Stimulated activated CD4-positive, alpha-beta T cell treated with anti-CD3 and anti-CD28 coated beads, Interleukin-4, amount 100 ng/mL, for 48 hours (primary cell): ENCODE data around the gene DISC1.
A peak's percentile ranks its signal among the peaks of the same experiment; 100 is the strongest.
"Not testable (repeated sequence)": the region's sequence is repeated elsewhere in the genome, so short reads cannot be mapped to it uniquely, and the experiment has no call there.

Experiments
- DNase-seq, 2 donors: peaks; one replicate each; pipeline ENCODE4 v3.0.0-alpha.2; 2020; ENCODE audit warnings: low read depth in 2 of 2

Gene DISC1

DNA sequence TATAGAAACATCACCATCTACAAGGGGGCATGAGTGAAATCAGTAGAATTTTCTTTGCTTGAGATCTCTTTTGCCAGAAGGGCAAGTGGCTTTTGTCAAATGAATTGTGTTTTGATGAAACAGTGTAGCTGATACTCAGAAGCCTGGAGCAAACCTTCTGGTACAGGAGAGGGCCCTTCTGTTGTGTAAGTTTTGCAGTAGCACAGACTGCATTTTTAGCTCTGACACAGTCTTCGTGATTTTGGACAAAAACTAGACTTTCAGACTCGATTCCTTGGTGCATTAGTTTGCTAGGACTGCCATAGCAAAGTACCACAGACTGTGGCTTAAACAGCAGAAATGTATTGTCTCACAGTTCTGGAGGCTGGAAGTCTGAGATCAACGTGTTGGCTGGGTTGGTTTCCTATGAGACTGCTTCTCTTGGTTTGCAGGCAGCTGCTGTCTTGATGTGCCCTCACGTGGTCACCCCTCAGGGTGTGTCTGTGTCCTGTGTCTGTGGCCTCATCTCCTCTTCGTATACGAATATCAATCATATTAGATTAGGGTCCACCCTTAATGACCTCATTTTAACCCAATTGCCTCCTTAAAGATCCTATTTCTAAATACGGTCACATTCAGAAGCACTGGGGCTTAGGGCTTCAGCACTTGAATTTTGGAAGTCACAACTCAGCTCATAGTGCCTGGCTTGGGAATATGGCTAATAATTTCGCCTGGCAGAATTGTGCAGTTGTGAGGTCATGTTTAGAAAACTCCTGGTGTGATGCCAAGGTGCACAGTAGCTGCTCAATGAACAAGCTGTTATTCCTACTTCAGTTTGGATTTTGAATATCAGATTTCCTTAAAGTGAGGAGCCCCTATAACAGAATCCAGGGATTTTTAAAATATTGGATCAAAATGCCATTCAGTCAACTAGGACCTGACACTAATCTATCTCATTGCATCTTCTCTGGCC, 21.2 kb upstream of the DISC1 start:
- no peak for DNase-seq

DNA sequence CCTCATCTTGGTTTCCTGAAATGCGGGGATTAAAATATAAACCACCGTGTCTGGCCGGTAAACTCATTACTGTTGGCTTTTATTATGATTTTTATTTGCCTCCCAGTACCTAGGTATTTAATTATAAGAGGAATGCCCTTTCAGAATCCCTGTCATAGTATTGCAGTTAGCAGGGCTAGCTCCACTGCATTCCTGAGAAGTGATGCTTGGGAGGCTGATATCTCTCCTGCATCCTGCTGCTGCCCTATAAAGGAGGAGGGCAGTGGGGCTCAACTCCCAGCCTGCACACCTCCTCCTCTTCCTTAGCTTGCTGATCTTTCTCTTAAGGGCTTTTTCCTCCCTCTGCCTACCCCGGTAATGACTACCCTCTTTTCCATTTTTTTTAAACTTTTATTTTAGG, 19.9 kb upstream of the DISC1 start:
- no peak for DNase-seq

DNA sequence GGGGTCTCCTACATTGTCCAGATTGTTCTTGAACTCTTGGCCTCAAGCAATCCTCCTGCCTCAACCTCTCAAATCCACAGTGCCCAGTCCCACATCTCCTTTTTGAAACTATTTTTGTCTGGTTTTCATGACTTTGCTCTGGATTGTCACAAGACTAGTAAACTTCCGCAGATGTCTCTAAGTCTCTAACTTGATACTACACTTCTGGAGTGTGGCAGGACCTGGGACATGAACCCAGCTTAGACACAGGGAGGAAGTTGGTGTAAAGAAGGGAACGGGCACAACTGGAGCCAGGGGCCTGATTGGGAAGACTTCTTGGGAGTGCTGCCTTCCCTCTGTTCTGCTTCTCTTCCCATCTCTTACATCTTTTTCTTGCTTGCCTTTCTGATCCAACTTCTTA, 16.2 kb upstream of the DISC1 start:
- no peak for DNase-seq

DNA sequence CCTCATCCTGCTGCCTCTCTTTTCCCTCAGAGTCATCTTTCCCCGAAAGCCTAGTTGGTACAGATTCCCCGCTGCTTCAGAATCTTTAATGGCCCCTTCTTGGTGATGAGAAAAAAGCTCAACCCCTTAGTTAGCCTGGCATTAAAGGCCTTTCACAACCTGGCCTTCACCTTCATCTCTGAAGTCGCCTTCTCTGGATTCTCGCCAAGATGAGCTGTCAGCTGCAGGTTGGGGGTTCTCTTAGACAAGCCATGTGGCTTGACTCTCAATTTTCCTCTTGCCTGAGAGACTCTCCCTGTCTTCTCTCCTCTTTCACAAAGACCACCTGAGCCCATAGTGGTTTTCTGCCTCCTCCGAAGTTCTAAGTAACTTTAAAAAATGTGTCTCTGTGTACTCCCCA, 15.5 kb upstream of the DISC1 start:
- no peak for DNase-seq

DNA sequence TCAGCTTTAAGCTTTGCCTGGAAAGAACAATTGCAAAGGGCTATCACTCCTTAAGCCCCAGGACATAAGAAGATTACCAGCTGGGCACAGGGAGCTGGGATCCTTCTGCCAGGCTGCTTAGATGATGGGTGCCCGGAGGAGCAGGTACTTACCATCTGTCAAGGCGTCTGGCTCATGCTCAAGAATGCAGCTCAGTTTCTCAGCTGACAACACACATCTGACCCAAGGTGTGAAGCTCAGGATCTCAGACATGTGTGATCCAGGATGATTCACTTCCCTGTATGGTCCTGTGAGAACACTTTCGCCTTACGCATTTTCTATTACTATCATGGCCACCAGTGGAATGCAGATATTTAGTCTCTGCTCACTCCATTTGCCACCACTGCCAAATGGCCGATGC, 14.7 kb upstream of the DISC1 start:
- no peak for DNase-seq

DNA sequence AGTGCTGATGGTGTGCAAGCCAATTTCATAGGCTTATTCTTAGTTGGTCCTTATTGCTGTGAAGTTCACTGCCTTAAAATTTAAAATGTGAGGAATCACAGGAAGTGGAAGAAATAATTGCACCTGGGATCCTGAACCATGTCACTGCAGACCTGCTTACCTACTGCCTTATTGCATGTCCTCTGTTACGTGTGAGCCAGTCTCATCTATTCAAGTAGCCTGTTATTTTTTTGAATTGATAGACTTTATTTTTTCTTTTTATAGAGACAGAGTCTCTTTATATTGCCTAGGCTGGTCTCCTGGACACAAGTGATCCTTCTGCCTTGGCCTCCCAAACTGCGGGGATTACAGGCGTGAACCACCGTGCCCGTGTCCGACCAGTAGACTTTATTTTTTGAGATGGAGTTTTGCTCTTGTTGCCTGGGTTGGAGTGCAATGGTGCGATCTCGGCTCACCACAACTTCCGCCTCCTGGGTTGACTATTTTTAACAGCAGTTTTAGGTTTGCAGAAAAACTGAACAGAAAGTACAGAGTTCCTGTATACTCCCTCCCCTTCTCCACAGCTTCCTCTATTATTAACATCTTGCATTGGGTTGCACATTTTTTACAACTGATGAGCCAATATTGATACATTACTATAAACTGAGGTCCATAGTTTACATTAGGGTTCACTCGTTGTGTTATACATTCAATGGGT, 14.0 kb upstream of the DISC1 start:
- peak; percentile 12 to 28 for DNase-seq

DNA sequence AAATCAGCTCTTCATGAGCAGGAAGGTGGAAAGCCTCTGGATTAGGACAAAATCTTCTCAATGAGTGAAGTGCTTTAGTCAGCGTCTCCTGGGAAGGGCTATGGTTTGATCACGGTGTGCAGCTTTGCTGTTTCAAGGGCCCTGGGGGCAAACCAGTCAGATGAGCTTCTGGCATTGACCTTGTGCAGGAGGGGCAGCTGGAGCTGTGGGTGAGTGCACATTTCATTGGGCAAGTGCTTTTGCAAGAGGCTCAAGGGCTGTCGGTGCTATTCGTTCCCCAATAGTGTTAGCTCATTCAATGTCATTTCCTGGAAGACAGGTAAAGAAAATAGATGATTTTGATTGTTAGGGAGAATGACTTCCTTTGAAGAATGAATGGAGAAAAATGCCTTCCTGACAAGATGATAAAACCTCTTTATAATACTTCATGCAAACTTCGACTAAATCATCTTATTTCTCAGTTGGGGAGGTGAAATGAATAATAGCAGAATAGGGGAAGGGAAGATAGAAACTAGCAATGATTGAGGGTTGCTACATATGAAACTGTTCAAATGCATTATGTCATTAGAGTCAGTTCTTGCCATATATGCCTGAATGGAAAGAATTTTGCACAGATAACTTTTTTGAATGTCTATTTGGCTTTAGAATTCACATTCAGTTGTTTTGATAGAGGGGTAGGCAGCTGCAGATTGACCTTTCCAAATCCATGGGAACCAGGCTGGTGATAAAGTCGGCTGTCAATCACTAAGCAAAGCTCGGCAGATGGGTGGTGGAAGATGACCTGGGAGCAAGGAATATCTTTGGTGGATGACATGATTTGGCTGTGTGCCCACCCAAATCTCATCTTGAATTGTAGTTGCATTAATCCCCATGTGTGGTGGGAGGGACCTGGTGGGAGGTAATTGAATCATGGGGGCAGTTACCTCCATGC, 12.9 kb upstream of the DISC1 start:
- DNase-seq, result no peak

DNA sequence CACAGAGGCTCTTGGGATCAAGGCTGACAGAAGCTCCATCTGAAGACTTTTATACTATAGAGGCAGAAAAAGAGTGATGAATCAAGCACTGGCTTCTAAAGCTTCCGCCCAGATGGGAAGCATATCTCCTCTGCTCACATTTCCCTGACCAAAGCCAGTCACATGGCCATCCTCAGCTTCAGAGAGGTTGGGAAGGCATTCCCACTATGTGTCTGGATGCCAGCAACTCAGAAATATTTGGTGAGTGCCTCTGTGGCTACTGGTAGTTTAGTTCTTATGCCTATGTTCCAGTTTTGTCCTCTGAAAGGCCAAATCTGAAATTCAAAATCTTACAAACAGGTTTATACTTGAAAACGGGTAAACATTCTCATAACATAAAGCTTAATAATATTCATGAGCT, 9.9 kb upstream of the DISC1 start:
- no peak for DNase-seq

DNA sequence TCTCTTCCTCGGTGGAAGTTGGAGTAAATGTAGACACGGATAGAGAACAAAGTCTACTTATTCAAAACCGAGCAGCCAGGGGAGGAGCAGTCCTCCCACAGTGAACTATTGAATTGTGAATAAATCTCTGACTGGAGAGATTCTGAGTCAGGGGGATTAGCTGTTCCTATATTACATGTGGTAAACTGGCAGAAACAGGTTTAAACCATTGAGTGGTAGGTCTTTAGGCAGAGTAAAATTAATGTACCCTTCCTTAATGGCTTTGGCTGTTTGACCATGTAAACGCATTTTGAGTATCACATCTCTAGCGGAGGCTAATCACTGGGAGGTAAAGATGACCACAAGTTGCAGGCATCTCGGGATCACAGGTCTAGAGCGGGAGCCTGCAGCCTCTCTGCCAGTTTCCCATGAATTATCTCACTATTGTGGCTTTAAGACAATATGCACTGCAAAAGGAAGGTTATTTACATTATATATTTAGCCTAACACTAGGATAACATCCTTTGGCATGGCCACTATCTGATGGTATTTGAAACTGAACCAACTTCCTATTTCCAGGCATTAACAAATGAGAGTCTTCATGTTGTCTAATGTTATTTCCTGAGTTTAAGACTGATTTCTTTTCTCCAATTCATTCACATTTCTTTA, 7.9 kb upstream of the DISC1 start:
- DNase-seq, result no peak

DNA sequence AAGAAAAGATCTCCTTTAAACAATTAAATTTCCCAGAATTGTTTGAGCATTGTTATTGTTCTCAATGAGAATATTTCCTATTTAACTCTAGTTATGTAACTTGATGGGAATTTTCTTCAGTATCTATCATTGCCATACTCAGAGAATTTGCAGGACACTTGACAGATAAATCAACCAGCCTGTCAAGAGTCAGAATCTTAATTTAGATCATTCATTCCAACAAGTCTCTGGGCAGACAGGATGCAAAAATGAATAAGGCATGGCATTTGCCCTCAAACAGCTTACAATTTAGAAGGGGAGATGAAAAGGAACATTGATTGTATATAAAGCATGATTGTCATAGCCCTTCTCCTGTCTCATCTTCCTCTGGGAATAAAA, 7.3 kb upstream of the DISC1 start:
- DNase-seq, result no peak

DNA sequence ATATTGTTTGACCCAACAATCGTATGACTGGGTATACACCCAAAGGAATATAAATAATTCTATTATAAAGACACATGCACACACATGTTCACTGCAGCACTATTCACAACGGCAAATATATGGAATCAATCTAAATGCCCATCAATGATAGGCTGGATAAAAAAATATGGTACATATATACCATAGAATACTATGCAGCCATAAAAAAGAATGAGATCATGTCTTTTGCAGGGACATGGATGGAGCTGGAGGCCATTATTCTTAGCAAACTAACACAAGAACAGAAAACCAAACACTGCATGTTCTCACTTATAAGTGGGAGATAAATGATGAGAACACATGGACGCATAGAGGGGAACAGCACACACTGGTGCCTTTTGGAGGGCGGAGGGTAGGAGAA, 1.5 kb upstream of the DISC1 start:
- DNase-seq, result not testable (repeated sequence)

DNA sequence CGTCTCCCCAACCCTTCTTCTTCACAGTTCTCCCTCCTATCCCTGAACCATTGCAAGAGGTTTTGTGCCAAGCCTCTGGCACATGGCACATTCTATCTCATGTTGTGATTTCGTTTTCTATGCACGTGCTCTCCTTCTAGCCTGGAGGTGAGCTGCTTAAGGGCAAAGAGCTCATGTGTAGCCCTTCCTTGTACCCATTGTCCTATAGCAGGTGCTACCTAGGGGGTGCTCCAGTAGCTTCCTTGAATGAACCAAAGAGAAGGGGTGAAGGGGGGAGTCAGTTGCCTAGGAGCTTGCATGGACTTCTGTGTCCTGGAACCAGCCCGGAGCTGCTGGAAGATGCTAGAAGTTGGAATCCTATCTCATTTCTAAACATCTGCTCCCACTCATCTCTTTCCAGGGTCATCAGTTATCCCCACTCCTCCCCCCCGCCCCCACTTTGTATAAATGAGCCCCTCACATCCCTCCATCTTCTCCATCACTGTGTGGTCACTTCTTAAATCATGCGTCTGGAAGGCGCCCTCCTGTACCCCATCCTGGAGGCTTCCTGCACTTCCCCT, 535 bp upstream of the DISC1 start:
- no peak for DNase-seq

DNA sequence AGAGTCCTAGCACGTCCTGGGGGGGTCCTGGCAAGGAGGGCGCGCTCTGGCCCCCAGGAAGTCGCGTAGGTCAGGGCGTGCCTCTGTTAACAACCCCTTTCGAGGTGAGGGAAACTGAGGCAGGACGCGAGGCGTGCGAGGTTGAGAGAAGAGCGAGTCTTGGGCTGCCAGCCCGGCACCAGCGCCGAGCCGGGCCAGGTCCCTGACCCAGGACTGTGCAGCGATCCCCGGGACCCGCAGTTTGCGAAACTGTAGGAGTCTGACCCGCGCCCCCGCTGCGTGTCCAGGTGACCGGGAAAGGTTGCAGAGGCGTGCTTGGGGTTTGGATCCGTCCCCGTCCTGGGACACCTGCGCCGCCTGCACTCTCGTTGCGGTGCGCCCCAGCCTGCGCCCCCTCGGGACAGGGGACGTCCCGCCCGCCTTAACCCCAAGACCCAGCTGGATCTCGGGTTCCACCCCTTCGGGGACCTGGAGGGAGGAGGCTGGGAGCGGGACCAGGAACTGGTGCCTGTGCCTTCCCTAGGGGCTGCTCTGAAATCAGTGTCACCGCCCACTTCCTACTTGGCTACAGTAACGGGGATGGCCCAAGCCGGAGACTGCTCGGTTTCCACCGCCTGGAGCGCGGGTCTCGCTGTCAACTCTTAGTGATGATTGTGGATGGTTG, 493 bp downstream of the DISC1 start:
- peak; percentile 23 to 25 for DNase-seq

DNA sequence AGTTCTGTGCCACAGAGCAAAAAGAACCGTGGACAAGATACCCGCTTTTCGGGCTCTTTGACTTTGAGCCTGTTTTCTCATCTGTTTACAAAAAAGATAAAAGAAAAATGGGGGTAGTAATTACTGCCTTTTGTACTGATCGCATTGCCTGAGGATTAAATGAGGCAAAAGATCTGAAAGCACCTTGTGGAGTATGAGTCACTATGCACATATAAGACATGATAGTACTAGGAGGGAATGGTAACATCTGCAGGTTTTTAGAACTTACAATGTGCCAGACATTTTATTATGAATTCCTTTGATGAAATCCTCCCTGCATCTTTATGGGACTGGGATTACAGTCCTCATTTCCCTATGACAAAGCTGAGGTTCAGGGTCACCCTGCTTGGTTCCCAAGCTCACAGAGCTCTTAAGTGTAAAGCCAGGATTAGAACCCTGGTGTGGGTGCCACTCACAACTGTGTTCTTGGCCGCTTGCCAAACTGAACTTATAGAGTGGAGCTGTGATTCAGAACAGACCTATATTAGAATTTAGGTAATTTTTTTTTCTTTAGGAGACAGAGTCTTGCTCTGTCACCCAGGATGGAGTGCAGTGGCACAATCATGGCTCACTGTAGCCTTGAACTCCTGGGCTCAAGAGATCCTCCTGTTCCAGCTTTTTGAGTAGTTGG, 1.8 kb downstream of the DISC1 start:
- peak; percentile 49 to 70 for DNase-seq

DNA sequence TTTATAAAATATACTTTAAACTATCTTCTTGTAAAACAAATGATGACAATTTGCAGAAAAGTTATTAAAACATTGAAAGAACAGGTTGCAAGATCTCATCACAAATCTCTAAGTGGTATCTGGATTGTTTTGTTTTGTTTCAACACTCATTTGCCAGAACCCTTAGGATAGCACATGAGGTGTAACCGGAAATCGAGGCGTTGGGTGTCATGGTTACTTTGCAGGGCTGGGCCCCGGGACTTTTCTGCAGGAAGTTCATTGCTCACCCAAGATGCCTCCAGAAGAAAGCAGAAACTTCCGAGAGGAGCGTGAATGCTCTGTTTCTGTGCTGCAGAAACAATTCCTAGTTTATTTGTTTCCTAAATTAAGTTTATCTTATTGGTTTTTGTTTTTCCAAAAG, 2.5 kb downstream of the DISC1 start:
- DNase-seq, result no peak

DNA sequence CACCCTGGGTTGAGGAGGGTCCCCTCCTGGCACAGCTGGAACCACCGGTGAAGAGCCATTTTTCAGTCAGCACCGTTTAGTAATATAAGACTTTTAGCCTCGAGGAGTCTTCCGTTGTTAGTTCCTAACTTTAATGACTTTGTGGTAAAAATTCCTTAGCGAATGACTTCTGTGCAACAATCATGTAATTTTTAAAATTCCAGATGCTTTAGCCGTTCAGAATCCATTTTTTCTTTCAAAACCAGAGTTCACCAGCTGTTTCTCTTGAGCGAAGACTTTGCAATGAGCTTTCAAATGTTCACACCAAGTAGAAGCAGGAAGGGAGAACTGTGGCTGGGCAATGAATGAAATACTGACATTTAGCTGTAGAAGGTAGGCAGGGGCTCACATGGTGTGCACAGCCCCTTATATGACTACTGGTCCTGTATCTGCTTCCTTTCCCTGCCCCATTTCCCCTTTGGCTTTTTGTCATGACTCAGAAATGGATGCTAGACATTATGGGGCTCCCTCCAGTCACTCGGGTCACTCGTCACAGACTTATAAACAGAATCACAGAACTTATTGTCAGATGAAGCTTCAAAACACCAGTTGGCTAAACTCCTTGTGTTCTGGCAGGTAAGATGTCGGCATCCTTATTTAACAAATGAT, 4.1 kb downstream of the DISC1 start:
- no peak for DNase-seq

DNA sequence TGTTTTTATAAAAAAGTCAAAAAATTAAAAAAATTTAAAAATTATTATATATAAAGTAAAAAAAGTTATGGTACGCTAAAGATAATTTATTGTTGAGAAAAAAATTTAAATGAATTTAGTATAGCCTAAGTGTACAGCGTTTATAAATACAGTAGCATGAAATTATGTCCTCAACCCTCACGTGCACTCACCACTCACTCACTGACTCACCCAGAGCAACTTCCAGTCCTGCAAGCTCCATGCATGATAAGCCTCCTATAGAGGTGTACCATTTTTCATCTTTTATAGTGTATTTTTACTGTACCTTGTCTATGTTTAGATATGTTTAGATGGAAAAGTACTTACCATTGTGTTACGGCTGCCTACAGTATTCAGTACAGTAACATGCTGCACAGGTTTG, 5.1 kb downstream of the DISC1 start:
- no peak for DNase-seq

DNA sequence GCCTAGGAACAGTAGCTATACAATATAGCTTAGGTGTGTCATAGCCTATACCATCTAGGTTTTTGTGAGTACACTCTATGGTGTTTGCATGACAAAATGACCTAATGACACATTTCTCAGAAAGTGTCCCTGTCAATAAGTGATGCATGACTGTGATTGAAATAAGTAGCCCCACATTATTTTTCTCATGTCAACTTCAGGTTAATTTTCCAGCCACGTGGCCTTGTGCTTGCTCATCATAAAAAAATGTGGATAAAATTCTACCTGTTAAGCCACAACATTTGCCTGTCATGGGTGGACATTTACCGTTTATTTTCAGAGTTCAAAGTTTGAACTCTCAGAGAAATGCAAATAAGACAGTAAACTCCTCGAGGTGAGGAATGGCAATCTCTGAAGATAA, 5.5 kb downstream of the DISC1 start:
- no peak for DNase-seq

DNA sequence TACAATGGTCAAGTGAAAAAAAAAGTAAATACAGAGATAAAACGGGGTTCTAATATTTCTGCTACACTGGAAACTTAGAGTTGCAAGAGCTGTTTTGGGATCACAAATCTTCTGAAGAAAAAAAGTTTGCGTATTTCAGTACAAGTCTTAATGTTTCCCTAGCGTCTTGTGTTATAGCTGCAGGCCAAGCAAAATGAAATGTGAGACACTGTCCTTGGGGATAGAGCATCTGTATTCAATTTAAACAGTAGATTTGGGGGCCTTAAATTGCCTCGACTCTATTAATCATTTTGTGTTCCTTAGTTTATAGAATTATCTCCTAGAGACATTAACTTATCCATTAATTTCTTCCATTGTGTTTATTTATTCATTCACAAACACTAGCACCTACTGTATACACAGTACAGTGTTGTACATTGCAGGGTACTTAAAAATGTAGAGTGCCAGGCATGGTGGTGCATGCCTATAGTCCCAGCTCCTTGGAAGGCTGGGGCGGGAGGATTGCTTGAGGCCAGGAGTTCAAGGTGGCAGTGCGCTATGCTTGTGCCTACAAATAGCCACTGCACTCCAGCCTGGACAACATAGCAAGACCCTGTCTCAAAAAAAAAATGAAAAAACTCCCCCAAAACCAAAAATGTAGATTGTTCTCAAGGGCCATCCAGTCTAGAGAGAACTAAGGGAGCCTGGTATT, 7.9 kb downstream of the DISC1 start:
- DNase-seq, result no peak
